HG03432 (cell line): ENCODE results near the gene CHMP1B.
"Not testable (repeated sequence)": the region's sequence is repeated elsewhere in the genome, so short reads cannot be mapped to it uniquely, and the experiment has no call there.

Source experiments
- ATAC-seq: cut with Tn5 transposase; IDR thresholded peaks from one replicate; pipeline ENCODE4 v1.9.1; 2021; ENCODE audit warnings: mild to moderate bottlenecking, moderate library complexity; ENCODE audit not compliant: unreplicated experiment

CHMP1B gene

DNA sequence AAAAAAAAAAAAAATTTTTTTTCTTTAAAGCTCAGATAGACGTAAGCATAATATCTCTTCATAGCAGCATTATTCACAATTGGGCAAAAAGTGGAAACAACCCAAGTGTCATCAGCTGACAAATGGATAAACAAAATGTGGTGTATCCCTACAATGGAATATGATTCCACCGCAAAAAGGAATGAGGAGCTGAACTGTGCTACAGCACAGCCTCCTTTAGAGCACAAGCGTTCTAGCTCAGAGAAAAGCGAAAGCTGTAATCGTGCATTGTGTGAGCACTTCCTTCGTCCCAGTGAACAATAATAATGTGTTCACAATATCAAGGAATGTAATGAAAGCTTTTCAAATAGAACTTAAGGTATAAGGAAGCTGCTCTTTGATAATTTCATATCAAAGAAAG, 11.7 kb upstream of the CHMP1B start:
- no peak for ATAC-seq

- ATAC-seq: no peak
These were observed 10.7 kb upstream of the CHMP1B start for GRCh38 chr18:11840493-11840892.

GRCh38 chr18:11842562-11842961, 8.7 kb upstream of the CHMP1B start:
- no peak for ATAC-seq

- ATAC-seq: no peak
These were observed 6.8 kb upstream of the CHMP1B start for GRCh38 chr18:11844436-11844835.

DNA sequence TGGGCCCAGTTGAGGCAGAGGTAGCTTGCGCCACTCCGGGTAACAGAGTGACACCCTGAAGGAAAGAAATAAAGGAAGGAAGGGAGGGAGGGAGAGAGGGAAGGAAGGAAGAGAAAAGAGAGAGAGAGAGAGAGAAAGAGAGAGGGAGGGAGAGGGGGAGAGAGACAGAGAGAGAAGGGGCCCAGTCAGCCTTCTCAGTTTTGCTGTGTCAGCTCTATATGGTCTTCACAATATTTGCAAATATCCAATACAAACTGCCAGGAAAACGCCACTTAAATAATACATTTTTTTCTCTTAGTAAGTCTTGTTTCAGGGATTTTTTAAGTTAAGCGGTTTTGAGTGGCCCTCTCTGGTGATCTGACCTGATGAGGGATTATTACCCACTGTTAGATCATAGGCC, 5.6 kb upstream of the CHMP1B start:
- no peak for ATAC-seq

- ATAC-seq: no peak
These were observed 3.4 kb upstream of the CHMP1B start for GRCh38 chr18:11847811-11848210.

GRCh38 chr18:11849279-11849678, 1.9 kb upstream of the CHMP1B start:
- ATAC-seq: no peak

GRCh38 chr18:11849841-11850634, 1.2 kb upstream of the CHMP1B start:
- ATAC-seq: no peak

DNA sequence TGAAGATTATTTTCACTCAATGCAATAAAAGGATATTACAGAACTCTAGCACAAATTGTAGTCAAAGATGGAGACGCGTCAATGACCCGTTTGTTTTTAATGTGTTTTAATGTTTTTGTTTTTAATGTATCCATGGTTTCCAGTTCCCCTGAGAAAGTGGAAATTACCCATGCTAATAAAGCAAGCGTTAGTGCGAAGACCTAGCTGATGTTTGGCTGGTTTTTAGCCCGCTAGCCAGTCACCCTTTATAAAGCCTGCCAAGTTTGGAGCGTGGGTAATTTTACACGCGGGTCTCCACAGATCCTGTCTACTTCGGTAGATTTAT, 430 bp upstream of the CHMP1B start:
- peak; percentile 32 for ATAC-seq

GRCh38 chr18:11851806-11852337, 659 bp downstream of the CHMP1B start:
- ATAC-seq: peak; percentile 23

DNA sequence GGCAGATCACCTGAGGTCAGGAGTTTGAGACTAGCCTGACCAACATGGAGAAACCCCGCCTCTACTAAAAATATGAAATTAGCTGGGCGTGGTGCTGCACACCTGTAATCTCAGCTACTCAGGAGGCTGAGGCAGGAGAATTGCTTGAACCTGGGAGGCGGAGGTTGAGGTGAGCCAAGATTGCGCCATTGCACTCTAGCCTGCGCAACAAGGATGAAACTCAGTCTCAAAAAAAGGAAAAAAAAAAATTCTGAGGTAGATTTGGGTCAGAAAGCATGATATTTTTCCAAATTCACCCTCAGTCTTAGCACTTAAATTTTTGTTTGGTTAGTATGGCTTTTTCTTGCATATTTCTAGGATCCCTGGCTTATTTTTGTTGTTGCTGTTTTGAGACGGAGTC, 3.3 kb downstream of the CHMP1B start:
- ATAC-seq: not testable (repeated sequence)

- no peak for ATAC-seq
These were observed 6.1 kb downstream of the CHMP1B start for GRCh38 chr18:11857177-11857887.

GRCh38 chr18:11859282-11859830, 8.1 kb downstream of the CHMP1B start:
- ATAC-seq: no peak

DNA sequence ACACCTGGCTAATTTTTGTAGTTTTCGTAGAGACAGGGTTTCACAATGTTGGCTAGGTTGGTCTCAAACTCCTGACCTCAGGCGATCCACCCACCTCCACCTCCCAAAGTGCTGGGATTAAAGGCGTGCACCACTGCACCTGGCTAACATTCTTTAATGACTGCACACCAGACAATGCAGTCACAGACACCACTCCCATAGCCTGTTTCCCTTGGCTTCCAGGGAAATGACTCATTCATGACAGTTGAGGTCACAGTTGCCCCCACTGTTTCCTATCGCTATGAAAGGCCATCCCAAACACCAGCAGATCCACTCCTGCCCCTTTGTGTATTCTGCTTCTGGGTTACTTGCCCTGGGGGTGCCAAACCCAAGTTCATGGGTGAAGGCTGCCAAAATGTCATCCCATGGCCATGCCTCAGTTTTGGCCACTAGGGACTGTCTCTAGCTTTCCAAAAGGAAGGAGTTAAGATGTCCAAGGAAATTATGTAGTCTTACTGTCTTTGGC, 8.7 kb downstream of the CHMP1B start:
- no peak for ATAC-seq

DNA sequence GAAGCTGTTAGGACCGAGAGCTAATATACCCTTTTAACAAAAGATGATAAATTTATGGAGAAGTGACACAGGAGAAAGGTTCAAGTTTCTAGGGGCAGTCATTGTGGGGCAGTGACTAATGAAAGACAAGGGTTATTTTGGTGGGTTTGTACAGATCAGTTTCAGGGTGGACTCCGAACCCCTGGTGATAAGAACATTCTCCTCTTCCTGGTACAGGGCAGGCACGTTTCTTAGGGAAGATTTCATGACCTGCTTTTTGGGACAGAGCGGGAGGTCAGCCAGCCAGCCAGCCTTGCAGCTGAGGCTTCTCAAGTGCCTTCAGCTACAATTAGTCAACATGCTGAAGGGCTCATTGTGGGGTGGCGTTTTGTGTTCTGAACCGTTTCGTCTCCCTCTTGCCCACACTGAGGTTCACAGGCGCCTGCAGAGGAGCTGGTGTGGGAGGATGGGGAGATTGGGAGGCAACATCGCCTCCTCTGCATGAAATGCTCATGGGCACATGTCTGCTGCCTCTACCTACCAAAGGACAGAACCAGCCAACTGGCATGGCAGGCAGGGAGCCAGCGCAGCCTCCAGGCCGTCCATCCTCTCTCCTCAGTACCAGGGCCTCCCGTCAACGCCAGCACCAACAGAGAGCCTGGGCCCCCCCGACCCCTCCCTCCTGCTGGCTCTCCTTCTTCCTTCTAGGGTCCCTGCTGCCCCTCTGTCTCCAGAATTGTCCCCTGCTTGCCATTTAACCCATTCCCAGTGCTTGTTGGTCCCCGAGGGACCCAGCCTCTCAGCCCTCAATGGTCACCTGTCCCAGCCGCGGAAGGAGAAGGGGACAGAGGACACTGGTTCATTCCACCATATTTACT, 9.6 kb downstream of the CHMP1B start:
- no peak for ATAC-seq

DNA sequence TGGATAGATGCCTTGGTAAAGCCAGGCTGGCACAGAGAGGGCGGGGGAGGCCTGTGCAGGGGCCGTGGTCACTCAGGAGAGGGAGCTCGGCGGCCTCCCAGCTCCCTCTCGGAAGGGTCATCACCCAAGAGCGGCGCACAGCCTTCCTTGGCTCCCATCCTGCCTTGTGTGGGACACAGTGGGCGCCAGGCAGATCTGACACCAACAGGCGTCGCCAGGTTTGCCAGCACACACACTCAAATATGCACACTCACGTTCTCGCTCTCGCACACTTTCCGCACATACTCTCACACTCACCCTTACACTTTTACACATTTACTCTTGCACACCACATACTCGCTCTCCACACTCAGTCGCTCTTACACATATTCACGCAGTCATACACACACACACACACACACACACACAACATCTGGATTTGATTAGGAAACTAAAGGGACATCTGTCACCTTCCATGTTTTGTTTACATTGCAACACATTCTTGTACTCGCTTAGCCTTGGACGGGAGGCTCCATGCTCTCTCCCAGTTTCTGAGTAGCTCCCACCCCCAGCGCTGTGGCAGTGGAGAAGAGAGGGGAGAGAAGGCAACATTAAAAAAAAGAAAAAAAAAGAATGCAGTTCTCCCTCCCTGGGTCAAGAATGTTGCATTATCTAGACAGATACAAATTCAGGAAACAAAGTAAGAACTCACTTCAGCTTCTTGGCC, 10.5 kb downstream of the CHMP1B start:
- no peak for ATAC-seq

DNA sequence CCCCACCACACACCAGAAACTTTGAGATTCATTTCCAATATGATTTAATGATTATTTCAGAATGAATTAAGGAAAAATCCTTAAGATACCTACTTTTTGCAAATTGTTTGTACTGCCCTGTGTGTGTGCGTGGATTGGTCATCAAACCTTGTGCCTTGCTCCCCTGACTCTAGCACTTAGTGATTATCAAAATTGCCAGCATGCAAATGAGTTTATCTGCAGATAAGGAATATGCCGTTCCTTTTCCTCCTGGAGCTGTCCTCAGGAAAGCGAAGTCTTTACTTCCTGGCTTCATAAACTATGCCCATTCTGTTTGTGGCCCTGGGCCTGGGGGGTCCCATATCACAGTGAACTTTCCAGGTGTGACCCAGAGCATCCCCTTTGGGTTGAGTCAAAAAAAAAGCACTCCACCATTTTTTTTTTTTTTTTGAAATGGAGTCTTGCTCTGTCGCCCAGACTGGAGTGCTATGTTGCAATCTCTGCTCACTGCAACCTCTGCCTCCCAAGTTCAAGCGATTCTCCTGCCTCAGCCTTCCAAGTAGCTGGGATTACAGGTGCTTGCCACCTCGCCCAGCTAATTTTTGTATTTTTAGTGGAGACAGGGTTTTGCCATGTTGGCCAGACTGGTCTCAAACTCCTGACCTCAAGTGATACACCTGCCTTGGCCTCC, 11.4 kb downstream of the CHMP1B start:
- no peak for ATAC-seq

DNA sequence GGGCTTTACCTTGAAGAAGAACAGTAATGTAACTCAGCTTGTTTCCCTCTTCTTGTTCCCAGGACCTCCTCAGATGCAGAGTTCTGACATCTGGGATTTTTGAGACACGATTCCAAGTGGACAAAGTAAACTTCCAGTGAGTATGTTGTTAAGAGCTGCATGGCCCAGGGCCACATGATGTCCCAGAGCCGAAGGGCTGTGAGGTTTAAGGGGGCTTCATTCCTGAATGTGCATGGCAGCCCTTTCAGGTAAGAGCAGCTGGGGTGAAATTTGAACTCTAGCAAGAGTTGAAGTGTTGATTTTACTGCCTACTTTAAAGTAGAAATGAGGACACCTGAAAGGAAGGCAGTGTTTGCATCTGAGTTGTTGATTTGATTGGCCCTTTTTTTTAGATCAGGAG, 13.3 kb downstream of the CHMP1B start:
- no peak for ATAC-seq

GRCh38 chr18:11865071-11865470, 13.9 kb downstream of the CHMP1B start:
- no peak for ATAC-seq

DNA sequence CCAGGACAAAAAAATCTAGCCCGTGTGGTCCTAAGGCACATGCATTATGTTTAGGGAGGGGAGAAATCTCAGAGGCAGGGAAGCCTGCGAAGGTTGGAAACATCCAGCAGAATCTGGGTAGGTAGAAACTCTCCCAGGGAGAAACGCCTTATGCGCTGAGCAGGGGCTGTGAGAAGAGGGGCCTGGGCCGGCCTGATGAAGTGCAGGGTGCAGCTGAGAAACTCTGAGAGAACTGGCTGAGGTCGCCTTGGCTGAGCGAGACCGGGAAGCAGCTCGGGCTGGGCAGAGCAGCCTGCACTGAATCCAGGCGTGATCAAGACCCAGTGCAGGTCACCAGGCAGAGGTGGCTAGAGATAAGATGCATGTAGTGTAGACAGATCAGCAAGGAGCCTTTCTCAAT, 15.1 kb downstream of the CHMP1B start:
- ATAC-seq: no peak
